BE2C (cell line): ENCODE measurements around the gene PLCB1.

Source experiments
- DNase-seq: peaks from one replicate; pipeline ENCODE4 v3.0.0-alpha.2; 2020
- H3K27me3 ChIP-seq: fragments of 250-450 bp; sonication (Bioruptor Pico); 2 replicates; pipeline ENCODE4 v1.5.1; 2020; ENCODE audit warnings: mild to moderate bottlenecking
- H3K36me3 ChIP-seq: fragments of 250-450 bp; sonication (Bioruptor Pico); 2 replicates; pipeline ENCODE4 v1.5.1; 2020; ENCODE audit warnings: mild to moderate bottlenecking
- H3K4me1 ChIP-seq: fragments of 250-450 bp; sonication (Bioruptor Pico); 2 replicates; pipeline ENCODE4 v1.5.1; 2020
- H3K4me3 ChIP-seq: 2 replicates; pipeline ENCODE4 v1.5.1; 2011; ENCODE audit warnings: low read depth, low read length
- H3K9me3 ChIP-seq: fragments of 250-450 bp; sonication (Bioruptor Pico); 2 replicates; pipeline ENCODE4 v1.5.1; 2020
- TF ChIP-seq, protein P1 (sequence below): IDR thresholded peaks from 2 replicates; pipeline ENCODE4 v1.5.1; 2012; ENCODE audit warnings: mild to moderate bottlenecking, low read depth, low read length

Gene PLCB1

DNA sequence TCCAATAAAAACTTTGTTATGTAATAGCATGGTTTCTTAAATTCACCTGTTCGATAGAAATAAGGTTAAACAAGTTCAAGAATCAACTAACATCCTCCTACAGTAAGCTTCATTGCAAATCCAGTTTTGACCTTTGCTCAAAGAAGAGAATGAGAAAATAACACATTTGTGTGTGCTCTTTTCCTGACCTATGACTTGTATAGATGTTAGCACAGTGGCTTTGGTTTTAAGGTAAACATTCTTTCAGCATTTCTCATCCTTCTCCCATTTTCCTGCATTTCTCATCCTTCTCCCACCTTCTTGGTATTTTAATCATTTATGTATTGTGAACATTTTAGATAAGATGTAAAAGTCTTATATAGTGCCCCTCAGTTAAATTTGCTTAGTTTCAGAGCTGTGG, 73.9 kb downstream of the PLCB1 start:
- H3K4me1 ChIP-seq, result no peaks in the 10 kb centered on the region; the same call in 1 of the 2 replicates

DNA sequence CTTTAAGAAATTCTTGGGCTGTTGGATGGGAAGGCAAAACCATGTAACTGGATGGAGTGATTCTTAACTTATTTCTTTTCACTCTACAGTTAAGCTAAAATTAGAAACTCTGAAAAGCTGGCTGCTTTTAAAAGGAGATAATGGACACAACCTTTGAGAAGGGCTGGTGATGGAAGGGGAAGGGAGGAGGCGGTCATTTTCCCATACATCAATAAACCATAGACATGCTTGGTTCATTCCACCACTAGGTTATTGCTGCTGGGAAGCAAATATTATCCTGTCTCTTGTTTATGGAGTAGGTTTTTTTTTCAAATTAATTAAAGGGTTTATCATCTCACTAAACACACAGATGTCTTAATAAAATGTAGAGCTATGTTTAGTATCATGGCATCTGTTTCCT, 76.2 kb downstream of the PLCB1 start:
- TF ChIP-seq, protein P1, sequence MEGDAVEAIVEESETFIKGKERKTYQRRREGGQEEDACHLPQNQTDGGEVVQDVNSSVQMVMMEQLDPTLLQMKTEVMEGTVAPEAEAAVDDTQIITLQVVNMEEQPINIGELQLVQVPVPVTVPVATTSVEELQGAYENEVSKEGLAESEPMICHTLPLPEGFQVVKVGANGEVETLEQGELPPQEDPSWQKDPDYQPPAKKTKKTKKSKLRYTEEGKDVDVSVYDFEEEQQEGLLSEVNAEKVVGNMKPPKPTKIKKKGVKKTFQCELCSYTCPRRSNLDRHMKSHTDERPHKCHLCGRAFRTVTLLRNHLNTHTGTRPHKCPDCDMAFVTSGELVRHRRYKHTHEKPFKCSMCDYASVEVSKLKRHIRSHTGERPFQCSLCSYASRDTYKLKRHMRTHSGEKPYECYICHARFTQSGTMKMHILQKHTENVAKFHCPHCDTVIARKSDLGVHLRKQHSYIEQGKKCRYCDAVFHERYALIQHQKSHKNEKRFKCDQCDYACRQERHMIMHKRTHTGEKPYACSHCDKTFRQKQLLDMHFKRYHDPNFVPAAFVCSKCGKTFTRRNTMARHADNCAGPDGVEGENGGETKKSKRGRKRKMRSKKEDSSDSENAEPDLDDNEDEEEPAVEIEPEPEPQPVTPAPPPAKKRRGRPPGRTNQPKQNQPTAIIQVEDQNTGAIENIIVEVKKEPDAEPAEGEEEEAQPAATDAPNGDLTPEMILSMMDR, result no peak
- H3K4me3 ChIP-seq, result no peak overlapping the region
- H3K9me3 ChIP-seq, result no peaks in the 10 kb centered on the region
- H3K36me3 ChIP-seq, result no peaks in the 10 kb centered on the region
- H3K27me3 ChIP-seq, result no peaks in the 10 kb centered on the region
- no peak for DNase-seq
- no peaks in the 10 kb centered on the region; the same call in 1 of the 2 replicates for H3K4me1 ChIP-seq

More for the DNA sequence above, 73.9 kb downstream of the PLCB1 start:
- DNase-seq, result no peak
- H3K36me3 ChIP-seq, result no peaks in the 10 kb centered on the region
- TF ChIP-seq, protein P1, result no peak
- H3K27me3 ChIP-seq, result no peaks in the 10 kb centered on the region
- H3K9me3 ChIP-seq, result no peaks in the 10 kb centered on the region; the same call in 1 of the 2 replicates
- H3K4me3 ChIP-seq, result no peak overlapping the region

DNA sequence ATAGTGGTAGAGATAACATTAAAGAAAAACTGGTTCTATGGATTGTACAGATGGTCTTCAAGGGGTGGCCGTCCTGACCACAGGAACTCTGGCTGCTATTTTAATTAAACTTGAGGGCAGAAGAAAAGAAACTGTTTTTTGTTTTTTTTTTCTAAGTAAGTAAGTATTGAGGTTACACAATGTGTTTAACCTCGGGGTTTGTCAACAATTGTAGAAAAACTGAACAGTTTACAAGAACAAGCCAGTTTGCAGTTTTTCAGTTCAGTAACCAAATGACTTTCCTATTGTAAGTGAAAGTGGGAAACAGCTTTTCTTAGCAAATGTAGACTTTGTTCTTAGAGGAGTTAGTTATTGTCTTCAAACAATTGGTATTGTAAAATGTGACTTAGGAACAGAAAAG, 77.0 kb downstream of the PLCB1 start:
- TF ChIP-seq, protein P1, result no peak
- DNase-seq, result no peak

DNA sequence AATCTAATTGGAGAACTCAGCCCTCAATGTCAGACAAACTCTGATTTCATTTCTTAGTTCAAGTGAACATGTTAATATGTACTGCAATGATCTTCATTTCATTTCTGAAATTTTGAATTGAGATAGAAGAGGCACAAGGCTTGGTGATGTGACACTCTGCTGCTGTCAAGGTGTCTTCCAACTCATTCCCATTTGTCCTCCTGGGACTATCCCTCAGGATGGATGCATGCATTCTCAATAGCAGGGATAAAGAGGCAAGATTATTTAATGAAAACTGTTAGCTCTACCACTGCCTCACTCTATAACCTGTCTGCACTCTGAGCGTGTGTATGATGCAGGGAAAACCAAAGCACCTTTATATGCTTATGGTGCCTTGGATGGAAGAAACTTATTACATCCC, 78.7 kb downstream of the PLCB1 start:
- DNase-seq, result no peak
- Histone ChIP-seq H3K36me3 (no peaks in the 10 kb centered on the region), H3K9me3 (no peaks in the 10 kb centered on the region), H3K4me1 (no peaks in the 10 kb centered on the region; the same call in 1 of the 2 replicates), H3K4me3 (no peak overlapping the region), H3K27me3 (no peaks in the 10 kb centered on the region)
- TF ChIP-seq, protein P1, result no peak

More for the DNA sequence above, 77.0 kb downstream of the PLCB1 start:
- no peaks in the 10 kb centered on the region for H3K36me3 ChIP-seq
- H3K27me3 ChIP-seq, result no peaks in the 10 kb centered on the region
- H3K4me3 ChIP-seq, result no peak overlapping the region
- no peaks in the 10 kb centered on the region; the same call in 1 of the 2 replicates for H3K4me1 ChIP-seq
- H3K9me3 ChIP-seq, result no peaks in the 10 kb centered on the region

DNA sequence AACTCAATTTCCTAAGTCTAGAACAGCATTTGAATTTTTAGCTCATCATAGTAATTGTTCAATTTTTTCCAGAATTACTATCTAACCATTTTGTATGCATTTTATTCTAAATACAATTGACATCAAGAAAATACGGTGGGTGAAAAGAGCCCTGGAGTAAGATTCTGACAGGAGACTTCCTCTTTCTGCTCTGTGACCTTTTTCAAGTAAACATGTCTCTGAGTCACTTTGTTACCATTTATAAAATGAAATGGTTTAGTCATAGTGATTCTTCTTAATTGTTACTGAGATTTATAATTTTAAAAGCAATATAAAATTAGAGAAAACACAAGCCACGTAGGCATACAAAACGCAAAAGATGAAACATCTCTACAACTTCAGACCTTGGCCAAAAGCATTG, 80.2 kb downstream of the PLCB1 start:
- no peak overlapping the region for H3K4me3 ChIP-seq

DNA sequence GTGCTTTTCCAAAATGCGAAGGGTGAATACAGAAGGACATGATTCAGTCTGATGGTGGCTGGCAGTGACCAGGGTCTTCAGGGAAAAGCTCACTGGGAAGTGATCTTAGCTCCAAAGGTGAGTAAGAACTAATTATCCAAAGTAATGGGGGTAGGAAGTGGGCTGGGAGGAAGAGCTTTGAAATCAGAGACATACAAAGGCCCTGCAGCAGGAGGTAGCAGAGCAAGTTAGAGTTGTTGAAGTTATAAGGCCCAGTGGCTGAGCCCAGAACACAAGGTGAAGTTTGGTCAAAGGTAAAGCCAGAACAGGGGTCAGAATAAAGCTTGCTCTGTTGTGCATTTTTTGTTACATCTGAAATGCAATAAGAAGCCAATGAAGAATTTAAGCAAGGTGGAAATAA, 81.2 kb downstream of the PLCB1 start:
- H3K36me3 ChIP-seq, result no peaks in the 10 kb centered on the region
- no peak overlapping the region for H3K4me3 ChIP-seq
- no peaks in the 10 kb centered on the region for H3K27me3 ChIP-seq
- DNase-seq, result no peak
- H3K4me1 ChIP-seq, result no peaks in the 10 kb centered on the region; the same call in none of the 2 replicates
- H3K9me3 ChIP-seq, result no peaks in the 10 kb centered on the region
- TF ChIP-seq, protein P1, result no peak

More for the DNA sequence above, 80.2 kb downstream of the PLCB1 start:
- H3K9me3 ChIP-seq, result no peaks in the 10 kb centered on the region
- H3K36me3 ChIP-seq, result no peaks in the 10 kb centered on the region
- DNase-seq, result no peak
- TF ChIP-seq, protein P1, result no peak
- no peaks in the 10 kb centered on the region; the same call in none of the 2 replicates for H3K4me1 ChIP-seq
- no peaks in the 10 kb centered on the region for H3K27me3 ChIP-seq
